Spleen (tissue), 7 donors: ENCODE measurements around the gene KCNG4.

Experiments
- POLR2A ChIP-seq, 3 donors: fragments of 450-650 bp; IDR thresholded peaks; one replicate each; pipeline ENCODE4 v1.5.1; 2017; ENCODE audit warnings: antibody characterized with exemption in 3 of 3, mild to moderate bottlenecking in 1 of 3
- POLR2AphosphoS5 ChIP-seq, 3 donors: sonication (generic); formaldehyde crosslinking; IDR thresholded peaks; one replicate each; pipeline ENCODE4 v1.5.1; 2017; ENCODE audit warnings: antibody characterized with exemption in 3 of 3
- TF ChIP-seq, protein P1 (sequence below), 11 experiments: fragments of 200-600 bp in 7 of 11; fragments of 450-650 bp in 4 of 11; sonication (generic) in 4 of 11; IDR thresholded peaks in 8 of 11; conservative IDR thresholded peaks in 3 of 11; 1 replicate in 7 of 11; 2 replicates in 4 of 11; pipeline versions ENCODE4 v1.4.0 to v1.8.0; 2016 to 2021; ENCODE audit warnings: antibody characterized with exemption in 11 of 11, inconsistent platforms in 4 of 11, mild to moderate bottlenecking in 1 of 11
- donor health status: DM: no; HTN: no; CAD: no; lungs with moderate emphysema.
- donor health status: DM: no; HTN: no; CAD: no.
- donor health status: DM: no; HTN: no; CAD: no.

DNA sequence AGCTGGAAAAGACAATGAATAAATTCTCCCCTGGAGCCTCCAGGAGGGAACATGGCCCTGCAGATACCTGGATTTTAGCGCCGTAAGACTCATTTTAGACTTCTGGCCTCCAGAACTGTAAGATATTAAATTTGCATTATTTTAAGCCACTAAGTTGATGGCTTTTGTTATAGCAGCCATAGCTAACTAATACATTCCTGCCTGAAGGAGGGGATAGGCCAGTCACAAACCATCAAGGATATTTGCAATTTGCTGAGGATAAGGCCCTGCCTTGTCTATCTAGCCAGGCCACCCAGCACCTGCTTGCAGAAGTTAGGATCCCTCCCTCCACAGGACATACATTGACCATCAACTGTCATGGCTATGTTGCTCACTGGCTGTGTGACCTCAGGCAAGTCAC lies 4.9 kb upstream of the KCNG4 start:
- TF ChIP-seq, protein P1, sequence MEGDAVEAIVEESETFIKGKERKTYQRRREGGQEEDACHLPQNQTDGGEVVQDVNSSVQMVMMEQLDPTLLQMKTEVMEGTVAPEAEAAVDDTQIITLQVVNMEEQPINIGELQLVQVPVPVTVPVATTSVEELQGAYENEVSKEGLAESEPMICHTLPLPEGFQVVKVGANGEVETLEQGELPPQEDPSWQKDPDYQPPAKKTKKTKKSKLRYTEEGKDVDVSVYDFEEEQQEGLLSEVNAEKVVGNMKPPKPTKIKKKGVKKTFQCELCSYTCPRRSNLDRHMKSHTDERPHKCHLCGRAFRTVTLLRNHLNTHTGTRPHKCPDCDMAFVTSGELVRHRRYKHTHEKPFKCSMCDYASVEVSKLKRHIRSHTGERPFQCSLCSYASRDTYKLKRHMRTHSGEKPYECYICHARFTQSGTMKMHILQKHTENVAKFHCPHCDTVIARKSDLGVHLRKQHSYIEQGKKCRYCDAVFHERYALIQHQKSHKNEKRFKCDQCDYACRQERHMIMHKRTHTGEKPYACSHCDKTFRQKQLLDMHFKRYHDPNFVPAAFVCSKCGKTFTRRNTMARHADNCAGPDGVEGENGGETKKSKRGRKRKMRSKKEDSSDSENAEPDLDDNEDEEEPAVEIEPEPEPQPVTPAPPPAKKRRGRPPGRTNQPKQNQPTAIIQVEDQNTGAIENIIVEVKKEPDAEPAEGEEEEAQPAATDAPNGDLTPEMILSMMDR (IDR thresholded peaks at IDR 0.05 in 8 of 11, conservative IDR thresholded peaks at IDR 0.05 in 3 of 11), result no peak
- TF ChIP-seq POLR2A (IDR thresholded peaks at IDR 0.05) (no peak), POLR2AphosphoS5 (IDR thresholded peaks at IDR 0.05) (no peak)
